GM19438 (cell line): Measurements from ENCODE around the gene KLHL22.

ENCODE experiments used
- ATAC-seq: cut with Tn5 transposase; IDR thresholded peaks from one replicate; pipeline ENCODE4 v1.9.1; 2021; ENCODE audit warnings: low read depth; ENCODE audit not compliant: unreplicated experiment

Gene KLHL22

GRCh38 chr22:20435436-20436306 lies 59.9 kb downstream of the KLHL22 start:
- ATAC-seq: no peak

- no peak for ATAC-seq
These were observed 60.8 kb downstream of the KLHL22 start for GRCh38 chr22:20434773-20435172.

GRCh38 chr22:20434264-20434751 lies 61.3 kb downstream of the KLHL22 start:
- no peak for ATAC-seq

DNA sequence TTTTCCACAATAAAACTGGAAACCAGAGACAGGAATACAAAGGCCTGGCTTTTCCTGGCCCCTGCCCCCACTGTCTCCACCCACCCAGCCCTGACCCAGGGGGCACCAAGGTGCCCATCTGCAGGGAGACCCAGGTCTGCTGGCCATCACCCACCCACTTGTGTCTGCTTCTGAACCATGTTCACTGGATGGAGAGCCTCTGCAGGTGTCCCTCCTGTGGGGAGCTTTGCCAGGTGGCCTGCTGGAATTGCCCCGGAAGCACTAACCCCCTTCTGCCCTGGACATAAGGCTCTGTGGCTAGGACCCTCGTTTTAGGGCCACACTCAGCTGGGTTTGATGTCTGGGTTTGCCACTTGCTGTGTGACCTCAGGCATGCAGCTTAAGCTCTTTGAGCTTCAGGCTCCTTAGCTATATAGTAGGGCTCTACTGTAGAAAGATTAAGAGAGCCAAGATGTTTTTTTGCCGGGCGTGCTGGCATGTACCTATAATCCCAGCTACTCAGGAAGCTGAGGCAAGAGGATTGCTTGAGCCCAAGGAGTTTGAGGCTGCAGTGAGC lies 61.8 kb downstream of the KLHL22 start:
- no peak for ATAC-seq

- ATAC-seq: no peak
These were observed 62.4 kb downstream of the KLHL22 start for GRCh38 chr22:20433191-20433590.

GRCh38 chr22:20432244-20432686 lies 63.3 kb downstream of the KLHL22 start:
- no peak for ATAC-seq

GRCh38 chr22:20431511-20432192 lies 63.9 kb downstream of the KLHL22 start:
- no peak for ATAC-seq

- ATAC-seq: no peak
These were observed 64.7 kb downstream of the KLHL22 start for GRCh38 chr22:20430720-20431510.

- ATAC-seq: no peak
These were observed 65.4 kb downstream of the KLHL22 start for GRCh38 chr22:20430101-20430719.

GRCh38 chr22:20429254-20430100 lies 66.1 kb downstream of the KLHL22 start:
- no peak for ATAC-seq

DNA sequence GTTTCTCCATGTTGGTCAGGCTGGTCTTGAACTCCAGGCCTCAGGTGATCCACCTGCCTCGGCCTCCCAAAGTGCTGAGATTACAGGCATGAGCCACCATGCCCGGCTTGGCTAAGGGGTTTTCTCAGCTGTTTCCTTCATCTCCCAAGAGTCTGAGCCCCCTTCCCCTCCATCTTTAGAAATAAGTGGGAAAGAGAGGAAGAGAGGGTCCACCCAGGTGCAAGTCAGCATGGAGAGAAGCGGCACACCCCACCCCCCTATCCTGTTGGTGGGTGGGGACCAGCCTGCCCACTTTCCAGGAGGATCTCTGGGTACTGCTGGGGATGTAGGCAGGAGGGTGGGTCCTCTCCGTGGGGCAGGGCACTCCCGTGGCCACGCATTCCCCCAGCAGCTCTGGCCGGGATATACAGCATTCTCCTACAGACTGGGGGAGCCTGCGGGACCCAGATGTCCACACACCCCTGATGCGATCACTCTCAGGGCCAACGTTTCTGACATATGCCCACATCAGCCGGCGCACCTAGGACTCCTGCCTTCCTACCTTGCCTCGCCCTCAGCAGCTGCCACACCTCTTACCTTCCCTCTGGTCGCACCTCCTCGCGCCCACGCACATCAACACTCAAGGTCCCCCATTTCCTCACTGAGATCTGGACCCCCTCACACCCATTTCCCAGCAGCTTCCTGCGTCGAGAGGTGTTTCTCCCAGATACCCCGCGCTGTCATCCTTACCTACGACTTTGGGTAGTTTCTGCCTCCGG lies 66.9 kb downstream of the KLHL22 start:
- no peak for ATAC-seq

DNA sequence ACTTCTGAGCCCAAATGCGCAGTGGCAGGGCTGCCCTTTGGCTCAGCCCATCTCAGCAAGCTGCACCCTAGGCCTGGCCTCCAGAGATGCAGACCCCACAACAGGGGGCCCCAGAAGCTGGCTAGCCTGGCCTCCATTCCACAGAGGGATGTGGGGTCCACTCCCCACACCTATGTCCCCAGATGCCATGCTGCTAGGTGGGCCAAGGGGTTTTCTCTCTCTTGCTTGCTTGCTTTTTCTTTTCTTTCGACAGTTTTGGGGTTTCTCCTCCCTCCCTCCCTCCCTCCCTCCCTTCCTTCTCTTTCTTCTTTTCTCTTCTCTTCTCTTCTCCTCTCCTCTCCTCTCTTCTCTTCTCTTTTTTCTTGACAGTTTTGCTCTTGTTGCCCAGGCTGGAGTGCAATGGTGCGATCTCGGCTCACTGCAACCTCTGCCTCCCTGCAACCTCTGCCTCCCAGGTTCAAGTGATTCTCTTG lies 67.6 kb downstream of the KLHL22 start:
- no peak for ATAC-seq

DNA sequence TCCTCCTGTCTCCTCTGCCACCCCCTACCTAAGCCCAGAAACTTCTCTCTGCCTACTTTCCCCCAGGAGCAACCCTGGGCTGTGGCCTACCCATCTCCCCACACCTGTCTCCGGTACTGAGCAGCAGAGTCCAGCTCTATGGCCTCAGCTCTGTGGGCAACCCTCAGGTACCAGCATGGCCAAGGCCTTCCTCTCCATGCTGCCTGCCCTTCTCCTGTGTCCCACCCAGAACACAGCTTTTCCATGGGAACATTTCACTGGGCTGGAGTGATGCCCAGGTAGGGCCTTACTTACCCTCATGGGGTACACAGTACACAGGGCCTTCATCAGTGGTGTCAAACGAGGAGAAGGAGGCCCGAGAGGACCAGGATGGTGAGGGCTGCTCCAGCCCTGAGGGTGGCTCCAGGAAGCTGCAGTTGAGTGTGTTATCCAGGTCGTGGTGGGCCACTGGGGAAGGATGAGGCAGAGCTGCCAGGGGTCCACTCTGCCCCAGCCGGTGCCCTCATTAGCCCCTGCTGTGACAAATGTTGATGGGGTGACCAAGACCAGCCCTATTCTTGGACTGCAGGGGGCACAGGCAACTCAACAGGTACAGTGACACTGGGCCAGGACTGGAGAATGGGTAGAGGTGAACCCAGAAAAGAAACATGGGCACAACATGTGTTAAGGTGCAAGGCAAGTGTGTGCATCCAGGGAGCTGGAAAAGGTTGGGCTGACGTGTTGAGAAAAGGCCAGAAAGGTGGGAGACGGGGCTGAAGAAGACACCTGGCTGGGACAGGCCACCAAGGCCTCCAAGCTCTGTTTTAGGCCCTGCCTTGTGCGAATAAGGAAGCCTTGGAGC lies 68.3 kb downstream of the KLHL22 start:
- ATAC-seq: no peak

DNA sequence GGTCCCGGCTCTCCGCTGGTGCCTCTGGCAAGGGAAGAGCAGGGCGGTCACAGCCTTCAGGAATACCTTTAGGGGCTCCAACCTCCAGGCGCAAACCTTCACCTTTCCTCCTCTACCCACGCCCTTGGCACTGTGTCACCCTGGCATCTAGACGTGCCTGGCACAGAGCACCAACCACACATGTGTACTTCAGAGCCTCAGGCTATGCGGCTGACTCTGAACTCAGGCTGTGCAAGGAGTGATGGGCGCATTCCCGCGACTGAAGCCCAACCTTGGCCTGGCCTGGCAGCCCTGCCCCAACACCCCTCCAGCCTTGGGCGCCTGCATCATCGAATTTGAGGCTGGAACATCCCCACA lies 69.4 kb downstream of the KLHL22 start:
- no peak for ATAC-seq

DNA sequence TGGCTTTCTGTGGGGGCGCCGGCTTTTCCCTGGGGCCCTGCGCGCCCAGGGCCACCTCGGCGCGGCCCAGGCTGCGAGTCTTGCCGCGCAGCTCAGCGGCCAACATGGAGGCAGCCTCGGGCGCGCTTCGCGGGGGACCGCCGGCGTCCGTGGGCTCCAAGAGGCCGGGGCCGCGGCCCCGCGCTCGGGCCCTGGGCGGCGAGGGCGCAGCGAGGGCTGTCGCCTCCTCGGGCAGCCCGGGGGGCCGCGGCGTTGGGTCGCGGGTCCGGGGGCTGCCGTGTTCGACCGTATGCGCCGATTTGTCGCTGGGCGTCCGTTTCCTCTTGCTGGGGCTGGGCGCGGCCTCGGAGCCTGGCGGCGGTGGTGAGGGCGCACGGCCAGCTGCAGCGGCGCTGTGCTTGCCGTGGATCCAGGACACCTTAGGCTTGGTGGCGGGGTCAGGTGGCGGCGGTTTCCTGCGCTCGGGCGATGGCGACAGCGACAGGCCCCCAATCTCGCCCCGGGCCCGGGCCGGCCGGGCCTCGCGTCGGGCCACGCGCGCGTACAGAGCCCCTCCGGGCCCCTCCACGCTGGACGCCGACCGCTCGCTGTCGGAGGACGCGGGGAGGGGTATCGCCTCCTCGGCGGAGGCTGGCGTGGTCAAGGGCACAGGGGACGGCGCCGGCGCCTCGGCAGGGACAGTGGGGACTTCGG lies 69.9 kb downstream of the KLHL22 start:
- no peak for ATAC-seq

DNA sequence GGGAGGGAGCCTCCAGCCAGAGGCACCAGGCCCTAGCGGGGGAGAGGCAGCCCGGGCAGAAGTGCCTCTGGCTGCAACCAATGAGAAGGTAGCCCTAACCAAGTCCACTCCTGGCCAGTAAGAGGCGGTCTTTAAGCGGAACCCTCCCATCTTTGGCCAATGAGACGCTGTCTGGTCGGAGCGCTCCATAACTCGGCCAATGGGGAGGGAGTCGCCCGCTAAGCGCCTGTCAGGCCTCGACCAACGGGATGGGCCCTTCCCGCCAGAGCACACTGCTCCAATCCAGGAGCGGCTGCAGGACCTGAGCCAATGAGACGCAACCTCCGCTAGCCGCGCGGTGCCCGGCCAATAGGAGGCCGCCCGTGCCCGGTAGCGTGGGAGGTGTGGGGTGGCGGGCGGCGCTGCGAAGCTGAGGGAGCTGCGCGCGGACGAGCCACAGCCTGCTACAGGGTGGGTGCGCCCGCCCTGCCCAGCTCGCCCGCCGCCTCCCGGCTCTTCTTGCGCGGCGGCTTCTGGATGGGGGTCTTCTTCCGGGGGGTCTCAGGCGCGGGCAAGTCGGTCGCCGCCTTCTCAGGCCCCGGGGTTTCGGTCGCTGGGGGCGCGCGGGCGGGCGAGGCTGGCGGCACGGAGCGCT lies 70.5 kb downstream of the KLHL22 start:
- ATAC-seq: no peak

DNA sequence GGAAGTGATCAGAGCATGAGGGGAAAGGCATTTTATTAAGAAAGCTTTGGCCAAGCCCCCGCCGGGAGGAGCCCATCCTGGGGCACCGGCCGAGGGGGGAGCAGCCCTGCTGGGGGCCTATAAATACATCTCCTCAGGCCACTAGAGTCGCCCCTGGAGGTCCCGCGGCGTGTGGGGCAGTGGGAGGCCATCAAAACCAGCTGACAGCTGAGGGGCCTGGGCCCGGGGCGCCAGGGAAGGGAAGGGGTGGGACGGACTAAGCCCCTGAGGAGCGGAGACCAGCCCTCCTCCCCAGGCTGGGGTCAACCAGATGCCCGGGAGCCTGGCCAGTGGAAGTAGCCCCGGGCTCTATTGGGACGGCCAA lies 71.0 kb downstream of the KLHL22 start:
- no peak for ATAC-seq
